ENCODE measurements around the gene SLX4IP.

SLX4IP gene

DNA sequence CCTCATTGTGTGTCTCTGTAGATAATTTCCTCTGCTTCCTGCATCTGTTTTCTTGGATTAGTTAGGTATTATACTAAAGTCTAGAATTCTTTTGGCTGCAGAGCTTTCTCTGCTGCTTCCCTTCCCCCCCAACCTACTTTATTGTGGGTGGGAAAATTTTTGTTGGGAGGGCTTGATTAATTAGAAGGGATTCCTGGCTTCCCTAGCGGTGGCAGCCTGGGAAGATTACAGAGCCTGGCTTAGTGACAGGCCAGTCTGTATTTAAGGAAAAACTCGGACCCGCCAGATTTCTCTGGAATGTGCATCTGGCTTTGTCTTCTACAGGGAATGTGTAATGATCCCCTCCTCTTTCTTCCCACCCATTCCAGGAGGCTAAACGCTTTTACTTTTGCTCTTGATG, 31.2 kb downstream of the SLX4IP start:
- no peak for DNase-seq (ENCODE audit: low read depth in 2 of 2)

DNA sequence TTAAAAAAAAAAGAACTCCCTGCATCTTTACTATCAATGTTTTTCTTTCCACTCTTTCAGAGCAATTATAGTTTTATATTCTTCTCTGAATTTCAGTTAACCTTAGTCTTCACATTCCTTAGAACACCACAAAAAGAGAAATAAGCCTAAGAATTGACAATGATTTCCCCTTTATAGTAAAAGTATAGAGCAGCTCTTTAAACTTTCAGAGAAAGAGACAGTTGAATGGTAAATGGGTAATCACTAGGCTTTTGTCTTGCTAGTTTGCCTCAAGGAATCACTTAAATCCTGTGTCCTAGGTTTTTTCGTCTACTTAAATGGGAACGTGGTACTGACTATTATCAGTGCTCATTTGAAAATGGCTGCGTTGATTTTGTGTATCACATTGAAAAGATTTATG, 31.8 kb downstream of the SLX4IP start:
- DNase-seq (ENCODE audit: low read depth in 2 of 2) = no peak

DNA sequence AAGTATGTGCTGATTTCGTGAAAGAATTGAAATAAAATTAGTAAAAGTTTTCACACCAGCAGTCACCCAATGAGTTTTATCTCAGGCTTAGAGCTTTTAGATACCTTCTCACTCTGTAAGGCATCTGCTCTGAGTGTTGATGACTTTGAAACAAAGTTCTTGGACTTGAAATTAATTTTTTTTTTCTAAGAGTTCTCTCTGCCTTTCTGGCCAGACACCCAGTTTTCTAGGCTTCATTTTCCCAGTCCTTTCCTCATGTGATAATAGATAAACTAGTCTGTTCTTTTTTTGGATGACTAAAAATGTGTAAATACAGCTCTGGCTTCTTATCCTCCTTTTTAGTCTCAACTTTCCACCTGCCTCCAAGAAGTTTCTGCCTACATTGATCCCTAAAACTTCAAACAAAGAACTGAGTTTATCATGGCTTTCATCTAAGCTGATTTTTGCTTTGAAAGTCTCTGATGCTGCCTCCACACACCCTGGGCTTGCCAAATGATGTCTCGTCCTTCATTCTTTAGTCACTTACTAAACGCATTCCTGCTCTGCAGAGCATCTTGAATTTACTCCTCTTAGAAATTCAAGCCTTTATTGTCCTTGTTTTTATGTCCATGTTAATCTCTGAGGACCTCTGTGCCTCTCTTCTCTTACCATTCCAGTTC, 32.7 kb downstream of the SLX4IP start:
- DNase-seq (ENCODE audit: low read depth in 2 of 2) = no peak

DNA sequence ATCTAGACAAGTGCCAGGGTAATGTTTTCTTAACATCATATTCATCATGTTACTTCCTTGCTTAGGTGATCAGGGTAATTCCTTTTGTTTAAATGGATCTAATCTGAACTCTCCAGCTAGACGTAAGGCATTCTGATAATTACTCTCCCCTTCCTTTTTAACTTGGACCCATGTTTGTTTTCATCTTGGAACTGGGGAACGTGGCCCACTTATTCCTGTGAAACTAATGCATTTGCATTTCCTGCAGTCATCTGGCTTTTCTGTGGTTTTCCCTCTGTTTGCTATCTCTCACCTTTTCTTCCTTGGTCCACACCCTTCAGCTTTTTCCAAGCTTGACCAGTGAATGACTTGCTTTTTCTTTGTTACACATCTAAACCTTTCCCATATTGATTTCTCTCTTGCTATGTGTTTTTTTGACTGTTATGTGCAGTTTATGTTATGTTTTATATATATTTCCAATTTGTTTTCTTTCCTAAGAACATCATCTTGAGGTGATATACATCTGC, 33.3 kb downstream of the SLX4IP start:
- DNase-seq (ENCODE audit: low read depth in 2 of 2) = no peak

DNA sequence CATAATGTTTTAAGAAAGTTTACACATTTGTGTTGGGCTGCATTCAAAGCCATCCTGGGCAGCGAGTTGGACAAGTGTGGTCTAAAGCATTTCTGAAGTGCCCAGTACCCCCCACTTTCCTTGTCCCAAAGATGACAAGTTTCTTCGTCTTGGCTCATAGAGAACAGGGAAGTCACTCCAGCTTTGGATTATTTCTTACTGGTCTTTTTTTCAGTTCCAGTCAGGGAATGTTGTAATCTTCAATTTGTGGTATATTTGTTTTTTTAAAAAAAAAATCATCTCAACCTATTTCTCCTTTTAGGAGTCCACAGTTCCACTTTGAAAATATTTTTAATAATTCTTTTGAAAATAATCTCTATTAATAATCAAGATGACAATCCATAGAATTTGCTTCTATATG, 34.0 kb downstream of the SLX4IP start:
- no peak for DNase-seq (ENCODE audit: low read depth in 2 of 2)

DNA sequence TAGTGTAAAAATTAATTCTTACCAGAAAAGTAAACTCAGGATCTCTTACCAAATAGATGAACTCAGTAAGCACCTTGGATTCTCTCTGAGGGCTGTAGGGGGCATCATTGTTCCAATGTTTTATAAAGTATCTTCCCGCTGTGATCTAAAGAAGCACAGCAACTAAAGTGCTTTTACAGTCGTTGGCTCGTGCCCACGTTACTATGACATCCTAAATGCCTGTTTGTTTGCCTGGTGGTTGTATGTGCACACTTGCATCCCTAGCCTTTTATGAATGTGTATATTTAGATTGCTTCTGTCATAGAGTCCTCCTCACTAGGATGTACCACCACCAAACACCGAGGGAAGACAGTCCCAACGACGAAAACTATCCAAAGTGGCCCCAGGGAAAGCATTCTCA, 34.5 kb downstream of the SLX4IP start:
- no peak for DNase-seq (ENCODE audit: low read depth in 2 of 2)

DNA sequence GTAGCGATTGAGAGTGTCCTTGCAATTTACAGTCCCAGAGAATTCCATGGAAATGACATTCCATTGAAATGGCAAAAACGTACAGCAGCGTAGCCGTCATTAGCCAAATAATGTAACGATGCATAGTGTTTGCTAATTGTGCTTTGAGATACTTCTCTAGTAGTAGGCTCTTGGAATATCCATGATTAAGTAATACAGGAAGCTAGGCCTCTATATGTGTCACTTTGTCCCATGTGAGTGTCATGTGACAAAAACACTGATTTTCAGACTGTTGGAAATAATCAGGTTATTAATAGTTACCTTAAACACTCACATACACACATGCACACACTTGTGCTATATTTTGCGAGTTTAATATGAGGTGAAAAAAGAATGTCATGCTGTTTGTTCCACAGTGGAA, 35.2 kb downstream of the SLX4IP start:
- DNase-seq (ENCODE audit: low read depth in 2 of 2) = no peak

DNA sequence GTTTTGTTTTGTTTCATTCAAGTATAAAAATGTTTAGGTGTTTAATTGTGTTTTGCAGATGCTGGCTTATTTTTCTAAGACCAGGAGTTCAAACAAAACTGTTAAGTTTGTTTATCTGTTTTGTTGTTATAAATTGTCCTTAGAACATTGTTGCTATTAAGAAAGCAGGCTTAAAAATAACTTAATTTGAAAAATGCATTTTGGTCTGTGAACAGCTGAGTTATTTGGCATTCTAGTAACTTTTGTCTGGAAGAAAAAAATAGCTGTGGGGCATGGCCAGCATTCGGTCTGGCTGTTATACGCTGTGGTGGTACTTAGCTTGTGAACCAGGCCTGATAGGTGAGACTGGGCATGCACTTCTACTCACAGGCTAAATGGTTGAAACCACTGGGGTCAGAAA, 37.8 kb downstream of the SLX4IP start:
- DNase-seq (ENCODE audit: low read depth in 2 of 2) = no peak

DNA sequence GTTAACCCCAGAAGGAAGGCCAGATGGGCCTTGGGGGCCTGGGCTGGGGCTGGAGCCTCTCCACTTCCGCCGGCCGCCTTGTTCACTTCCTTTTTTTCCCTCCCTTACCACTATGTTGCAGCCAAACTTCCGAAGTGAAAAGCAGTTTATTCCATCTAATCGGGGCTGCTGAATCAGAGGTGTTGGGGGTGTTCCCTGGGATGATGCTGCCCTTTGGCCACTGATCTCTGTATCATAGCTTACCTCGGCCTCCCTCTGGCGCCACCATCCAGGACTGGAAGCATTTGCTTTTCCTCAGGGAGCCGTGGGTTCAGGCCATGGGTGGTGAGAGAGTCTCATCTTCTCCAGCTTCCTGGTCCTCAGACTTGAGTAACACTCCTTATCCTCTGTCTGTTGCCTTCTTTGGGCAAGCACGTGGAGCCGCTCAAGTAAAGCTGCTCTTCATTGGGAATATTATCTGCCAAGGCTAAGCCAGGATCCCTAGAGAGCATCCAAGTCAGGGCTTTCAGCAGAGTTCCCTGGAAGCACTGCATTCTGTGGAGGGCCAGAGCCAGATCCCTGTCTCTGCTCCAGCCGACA, 39.6 kb downstream of the SLX4IP start:
- DNase-seq (ENCODE audit: low read depth in 2 of 2) = no peak

DNA sequence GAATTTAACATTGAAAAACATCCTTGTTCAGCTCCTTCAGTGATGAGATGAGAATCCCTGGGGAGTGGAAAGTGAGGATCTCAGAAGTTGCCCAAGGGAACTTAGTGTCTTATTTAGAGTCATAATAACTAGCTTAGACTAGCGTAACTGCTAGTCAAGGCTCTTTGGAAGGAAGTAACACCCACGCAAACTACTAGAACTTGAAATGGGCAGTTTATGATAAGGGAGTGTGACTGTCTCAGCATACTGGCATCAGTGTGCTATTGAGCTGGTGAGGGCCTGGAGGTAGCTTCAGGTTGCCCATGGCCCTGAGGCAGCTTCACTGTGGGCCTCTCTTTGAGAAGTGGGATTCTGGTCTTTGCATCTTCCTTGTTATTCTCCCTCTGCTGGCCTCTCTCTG, 40.1 kb downstream of the SLX4IP start:
- DNase-seq (ENCODE audit: low read depth in 2 of 2) = no peak

DNA sequence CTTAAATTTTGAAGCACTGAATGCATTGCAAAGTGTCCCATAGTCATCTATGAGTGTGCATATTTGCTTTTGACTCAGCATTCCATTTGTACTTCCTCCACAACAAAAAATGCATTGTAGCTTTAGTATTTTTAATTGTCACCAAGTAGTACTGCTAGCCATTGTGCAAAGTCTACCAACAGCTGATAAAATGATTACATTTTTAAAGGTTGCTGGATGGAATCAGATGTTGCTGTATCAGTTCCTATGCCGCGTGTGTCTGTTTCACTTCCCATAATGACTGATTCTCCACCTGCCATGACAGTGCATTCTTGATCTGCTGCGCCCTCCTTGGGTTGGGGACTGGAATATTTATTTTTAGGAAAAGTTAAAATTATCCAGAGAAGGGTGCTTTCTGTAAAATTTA, 41.2 kb downstream of the SLX4IP start:
- DNase-seq (ENCODE audit: low read depth in 2 of 2) = no peak

DNA sequence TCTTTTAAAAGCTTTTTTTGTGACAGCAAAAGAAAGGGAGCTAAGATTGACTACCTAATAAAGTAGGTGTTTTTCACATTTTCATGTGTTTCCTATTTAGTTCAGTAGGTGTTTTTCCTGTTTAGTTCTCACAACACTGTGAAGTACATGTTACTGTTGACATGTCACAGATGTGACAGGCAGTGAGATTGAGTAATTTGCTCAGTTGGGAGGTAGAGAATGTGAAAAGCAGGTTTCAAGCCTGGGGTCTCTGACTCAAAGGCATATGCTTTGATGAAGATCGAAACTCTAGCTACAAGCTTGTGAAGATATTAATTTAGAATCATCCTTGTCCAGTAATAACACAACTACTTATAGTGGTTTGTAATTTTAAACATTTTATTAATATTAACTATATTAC, 43.1 kb downstream of the SLX4IP start:
- no peak for DNase-seq (ENCODE audit: low read depth in 2 of 2)

DNA sequence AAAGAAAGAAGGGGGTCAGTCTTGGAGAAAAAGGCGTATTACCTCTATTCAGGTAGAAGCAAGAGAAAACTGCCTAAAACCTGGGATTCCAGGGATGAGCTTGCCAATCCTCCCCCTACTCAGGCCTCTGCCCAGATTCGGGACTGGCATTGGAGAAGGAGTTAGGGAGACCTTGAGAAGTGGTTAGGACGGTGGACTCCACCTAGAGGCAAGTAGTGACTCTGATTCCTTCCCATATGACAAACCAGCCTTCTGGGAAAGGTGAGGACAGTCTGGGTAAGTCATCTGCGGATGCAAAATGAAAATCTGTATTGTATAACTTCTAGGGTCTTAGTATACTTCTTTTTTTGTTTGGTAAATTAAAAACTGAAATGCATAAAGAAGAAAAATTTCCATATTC, 43.8 kb downstream of the SLX4IP start:
- no peak for DNase-seq (ENCODE audit: low read depth in 2 of 2)

DNA sequence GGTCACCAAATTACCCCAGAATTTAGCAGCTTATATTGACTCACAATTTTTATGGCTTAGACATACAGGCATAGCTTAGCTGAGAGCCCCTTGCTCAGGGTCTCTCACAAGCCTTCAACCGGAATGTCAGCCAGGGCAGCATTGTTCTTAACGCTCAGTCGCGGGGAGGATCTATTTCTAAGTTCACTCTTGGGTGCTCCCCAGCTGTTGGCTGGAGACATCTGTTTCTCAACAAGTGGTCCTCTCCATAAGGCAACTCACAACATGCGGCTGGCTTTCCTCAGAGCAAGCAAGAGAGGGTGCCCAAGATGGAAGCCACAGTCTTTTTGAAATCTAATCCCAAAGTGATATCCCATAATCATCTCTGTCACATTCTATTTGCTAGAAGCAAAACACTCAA, 46.6 kb downstream of the SLX4IP start:
- DNase-seq (ENCODE audit: low read depth in 2 of 2) = no peak

DNA sequence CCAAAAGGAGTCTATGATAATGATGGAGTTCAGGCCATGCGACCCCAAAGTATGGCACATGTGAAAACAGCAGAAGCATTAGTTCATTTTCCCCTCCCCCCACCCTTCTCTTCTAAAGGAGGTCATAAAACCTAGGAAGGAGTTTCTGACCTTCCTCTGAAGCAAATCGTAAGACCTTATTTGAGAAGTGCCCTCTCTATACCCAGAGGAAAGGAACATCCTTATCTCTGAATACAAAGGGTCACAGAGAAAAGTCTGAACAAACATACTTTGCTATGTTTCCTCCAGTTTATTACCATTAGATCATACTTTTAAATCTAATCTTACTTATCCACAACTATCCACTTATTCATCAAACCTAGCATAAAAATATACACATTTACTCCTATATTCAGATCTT, 48.6 kb downstream of the SLX4IP start:
- DNase-seq (ENCODE audit: low read depth in 2 of 2) = no peak

DNA sequence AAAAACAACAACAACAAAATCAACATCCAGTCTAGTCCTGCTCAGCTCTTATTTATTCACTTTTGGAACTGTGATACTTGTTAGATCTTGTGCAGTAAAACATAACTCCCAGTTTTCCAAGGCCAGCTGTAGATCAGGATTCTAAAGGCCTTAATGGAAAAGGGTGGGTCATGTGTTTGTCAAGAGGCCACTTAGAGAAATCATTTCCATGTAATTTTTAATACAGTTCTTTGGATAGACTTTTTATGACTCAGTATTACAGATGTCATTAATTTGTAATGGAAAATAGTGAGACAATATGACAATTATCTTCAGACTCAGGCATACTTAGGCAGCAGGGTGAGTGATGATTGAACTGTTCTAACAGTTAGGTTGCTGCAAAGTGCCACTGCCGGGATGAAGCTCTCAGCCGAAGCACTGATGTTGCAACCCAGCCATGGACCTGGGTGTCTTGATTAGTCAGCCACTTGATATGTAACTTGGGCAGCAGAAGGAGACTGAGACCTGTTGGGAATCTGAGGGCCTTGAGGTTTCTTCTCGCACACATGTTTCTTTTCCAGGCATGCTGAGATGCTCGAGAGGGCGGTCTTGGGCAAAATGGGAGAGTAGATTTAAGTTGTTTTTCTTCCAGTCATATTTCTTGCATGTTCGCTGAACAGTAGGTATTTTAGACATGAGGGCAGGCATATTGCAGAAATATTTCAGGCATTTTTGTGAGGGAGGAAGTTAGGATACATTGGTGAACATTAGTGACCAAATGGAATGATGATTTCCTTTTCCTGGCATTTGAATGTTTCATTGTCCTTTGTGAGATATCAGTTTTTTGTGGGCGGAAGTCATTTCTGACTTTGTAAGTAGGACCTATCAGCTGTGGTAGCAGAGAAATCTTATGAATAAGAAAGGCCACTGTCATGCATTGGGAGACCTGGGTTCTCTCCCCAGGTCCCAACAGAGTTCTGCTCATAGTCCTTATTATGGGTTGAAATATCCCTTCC, 52.3 kb downstream of the SLX4IP start:
- DNase-seq (ENCODE audit: low read depth in 2 of 2) = no peak

DNA sequence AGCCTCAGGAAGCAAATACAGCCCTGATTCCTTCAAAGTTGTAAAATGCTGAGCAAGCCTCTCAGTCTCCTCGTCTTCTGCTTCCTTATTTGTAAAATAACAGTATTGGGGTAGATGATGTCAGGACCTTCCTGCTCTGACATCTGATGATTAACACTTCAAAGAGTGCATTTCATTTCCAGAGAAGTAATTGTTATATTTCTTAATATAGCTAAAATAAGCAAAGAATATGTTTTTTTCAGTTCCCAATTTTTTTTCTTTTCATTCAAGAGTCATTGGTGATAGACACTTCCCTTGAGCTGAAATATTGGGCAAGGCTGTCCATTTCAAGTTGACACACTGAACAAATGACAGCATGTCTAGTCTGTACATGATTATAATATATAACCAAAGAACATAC, 53.4 kb downstream of the SLX4IP start:
- DNase-seq (ENCODE audit: low read depth in 2 of 2) = no peak

DNA sequence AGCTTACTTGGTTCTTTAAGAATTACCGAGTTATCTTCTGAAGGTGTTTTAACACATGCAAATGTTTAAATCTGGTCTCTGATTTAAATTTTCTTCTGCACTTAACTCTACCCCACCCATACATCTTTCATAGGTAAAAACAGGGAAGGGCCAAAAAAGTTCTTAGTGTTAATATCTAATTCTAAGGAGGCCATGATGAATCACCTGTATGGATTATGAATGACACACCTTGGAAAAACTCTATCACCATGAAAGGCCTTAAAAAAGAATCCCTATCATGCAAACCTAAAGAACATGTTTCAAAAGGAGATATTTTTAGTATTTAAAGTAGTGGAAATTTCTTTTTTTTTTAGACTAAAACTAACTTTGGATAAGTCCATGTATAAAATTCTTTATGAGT, 54.7 kb downstream of the SLX4IP start:
- DNase-seq (ENCODE audit: low read depth in 2 of 2) = no peak

DNA sequence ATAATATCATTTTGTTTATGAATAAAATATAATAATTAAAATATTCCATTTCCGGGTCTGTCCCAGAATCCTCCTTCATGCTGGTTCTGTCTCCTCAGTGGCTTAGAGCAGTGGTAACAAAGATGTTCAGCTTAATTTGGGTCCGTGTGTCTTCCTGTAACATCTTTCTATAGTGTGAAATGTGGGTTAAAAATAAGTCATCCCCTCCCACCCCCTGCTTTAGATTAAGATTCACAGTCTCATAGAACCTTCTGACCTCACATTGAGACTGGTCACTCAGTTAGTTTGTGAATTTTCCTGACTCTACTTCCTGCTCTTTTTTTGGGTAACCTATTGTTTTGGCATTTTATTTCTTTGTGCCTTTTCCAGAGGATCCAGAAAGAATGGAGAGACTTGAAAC, 55.2 kb downstream of the SLX4IP start:
- DNase-seq (ENCODE audit: low read depth in 2 of 2) = no peak

DNA sequence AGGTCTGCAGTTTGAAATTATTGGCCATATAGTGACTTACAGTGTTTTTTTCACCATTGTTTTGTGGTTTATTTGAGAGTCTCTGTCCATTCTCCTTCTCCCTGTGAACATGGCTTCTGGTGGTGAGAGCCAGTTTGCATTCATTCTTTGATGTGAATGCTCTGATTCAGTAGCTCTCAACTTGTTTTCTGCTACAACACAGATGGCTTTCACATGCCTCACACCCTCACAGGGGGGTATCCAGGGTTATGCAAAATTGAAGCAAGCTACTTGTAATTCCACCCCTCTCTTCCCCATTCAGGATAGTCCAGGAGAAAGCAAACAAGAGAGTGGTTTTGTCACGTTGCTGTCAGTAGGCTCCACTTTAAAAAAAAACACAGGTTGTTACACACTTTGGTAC, 55.6 kb downstream of the SLX4IP start:
- no peak for DNase-seq (ENCODE audit: low read depth in 2 of 2)

DNA sequence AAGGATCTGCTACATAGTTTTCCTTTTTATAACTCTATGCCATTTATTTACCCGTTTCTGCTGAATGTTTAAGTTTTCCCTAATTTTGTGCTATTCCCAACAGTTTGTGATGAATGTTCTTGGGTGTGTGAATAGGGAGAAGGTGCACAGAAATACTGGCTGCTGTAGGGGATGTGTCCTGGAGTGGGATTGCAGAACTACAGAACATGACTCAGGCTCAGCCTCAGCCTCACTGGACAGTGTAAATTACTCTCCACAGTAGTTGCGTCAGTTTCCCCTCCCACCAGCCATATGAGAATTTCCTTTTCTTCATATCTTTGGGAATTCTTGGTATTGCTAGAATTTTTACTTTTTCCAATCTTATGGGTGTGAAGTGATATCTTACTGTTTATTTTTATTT, 57.0 kb downstream of the SLX4IP start:
- DNase-seq (ENCODE audit: low read depth in 2 of 2) = no peak

DNA sequence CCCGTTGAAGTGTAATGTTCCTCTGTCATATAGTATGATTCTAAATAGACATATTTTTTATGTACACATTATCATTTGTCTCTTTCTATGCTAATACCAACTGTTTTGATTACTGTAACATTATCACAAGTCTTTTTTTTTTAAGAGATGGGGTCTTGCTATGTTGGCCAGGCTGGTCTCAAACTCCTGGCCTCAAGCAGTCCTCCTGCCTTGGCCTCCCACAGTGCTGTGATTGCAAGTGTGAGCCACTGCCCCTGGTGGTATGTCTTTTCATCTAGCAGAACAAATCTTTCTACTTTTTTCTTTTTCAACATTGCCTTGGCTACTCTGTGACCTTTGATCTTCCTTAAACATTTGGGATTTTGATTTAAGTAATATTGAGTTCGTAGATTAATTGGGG, 57.7 kb downstream of the SLX4IP start:
- no peak for DNase-seq (ENCODE audit: low read depth in 2 of 2)

DNA sequence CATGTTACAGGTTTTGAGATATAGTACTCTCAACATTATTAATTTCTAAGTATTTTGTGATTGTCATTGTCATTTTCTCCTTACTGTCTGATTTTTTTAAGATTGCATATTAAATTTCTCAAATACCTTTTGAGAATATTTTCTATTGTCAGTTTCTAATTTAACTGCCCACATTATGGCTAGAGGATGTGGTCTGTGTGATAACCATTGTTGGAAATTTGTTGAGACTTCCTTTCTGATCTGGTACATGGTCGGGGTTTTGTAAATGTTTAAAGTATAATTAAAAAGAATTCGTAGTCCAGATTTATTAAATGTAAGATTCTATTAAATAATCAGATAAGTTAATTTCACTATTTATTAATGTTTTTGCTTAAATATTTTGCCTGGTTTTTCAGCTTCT, 60.1 kb downstream of the SLX4IP start:
- DNase-seq (ENCODE audit: low read depth in 2 of 2) = no peak

Measured in stimulated activated CD8-positive, alpha-beta memory T cell treated with anti-CD3 and anti-CD28 coated beads, Interleukin-2, amount 100 ng/mL, for 1 hour (primary cell).